Ishikawa (cell line): ENCODE data around the gene FAM120B.

Experiments used
- CEBPB ChIP-seq: IDR thresholded peaks from 2 replicates; pipeline ENCODE4 v1.6.1; 2012
- CREB1 ChIP-seq: IDR thresholded peaks from 2 replicates; pipeline ENCODE4 v1.6.1; 2012; ENCODE audit warnings: low read depth
- EGR1 ChIP-seq: IDR thresholded peaks from 2 replicates; pipeline ENCODE4 v1.6.1; 2012
- EP300 ChIP-seq: IDR thresholded peaks from 2 replicates; pipeline ENCODE4 v1.6.1; 2012; ENCODE audit warnings: borderline replicate concordance
- FOXM1 ChIP-seq: IDR thresholded peaks from 2 replicates; pipeline ENCODE4 v1.6.1; 2012; ENCODE audit warnings: low read depth, borderline replicate concordance
- NFIC ChIP-seq: IDR thresholded peaks from 2 replicates; pipeline ENCODE4 v1.6.1; 2012
- RAD21 ChIP-seq: IDR thresholded peaks from 2 replicates; pipeline ENCODE4 v1.6.1; 2012; ENCODE audit warnings: low read depth
- TAF1 ChIP-seq: IDR thresholded peaks from 2 replicates; pipeline ENCODE4 v1.6.1; 2012; ENCODE audit warnings: low read depth, mild to moderate bottlenecking
- TCF12 ChIP-seq: IDR thresholded peaks from 2 replicates; pipeline ENCODE4 v1.6.1; 2012; ENCODE audit warnings: low read depth
- TEAD4 ChIP-seq: IDR thresholded peaks from 2 replicates; pipeline ENCODE4 v1.6.1; 2012
- YY1 ChIP-seq: IDR thresholded peaks from 2 replicates; pipeline ENCODE4 v1.6.1; 2012; ENCODE audit warnings: low read depth
- ZBTB7A ChIP-seq: IDR thresholded peaks from 2 replicates; pipeline ENCODE4 v1.6.1; 2012; ENCODE audit warnings: low read depth
- TF ChIP-seq, protein P1 (sequence below): IDR thresholded peaks from 2 replicates; pipeline ENCODE4 v1.6.1; 2012
- TF ChIP-seq, protein P2 (sequence below): IDR thresholded peaks from 2 replicates; pipeline ENCODE4 v1.6.1; 2012
- TF ChIP-seq, protein P3 (sequence below): IDR thresholded peaks from 2 replicates; pipeline ENCODE4 v1.6.1; 2012; ENCODE audit warnings: low read depth, mild to moderate bottlenecking

FAM120B gene

DNA sequence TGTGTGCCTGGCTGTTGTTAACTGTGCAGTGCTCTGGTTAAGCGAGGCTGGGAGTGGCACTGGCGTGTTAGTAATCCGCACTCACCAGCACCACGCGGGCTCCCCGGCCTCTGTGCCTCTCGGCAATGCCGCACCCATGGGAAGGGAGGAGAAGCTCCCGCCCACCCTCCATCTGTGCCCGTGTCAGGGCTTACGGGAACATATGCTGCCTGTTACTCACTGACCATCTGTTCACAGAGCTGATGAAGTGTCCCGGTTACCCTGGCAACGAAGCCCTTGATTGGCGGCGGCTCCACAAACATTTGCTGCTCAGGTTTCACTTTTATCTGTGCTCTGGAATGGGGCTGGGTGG is 131.8 kb downstream of the FAM120B start:
- TF ChIP-seq, protein P1, sequence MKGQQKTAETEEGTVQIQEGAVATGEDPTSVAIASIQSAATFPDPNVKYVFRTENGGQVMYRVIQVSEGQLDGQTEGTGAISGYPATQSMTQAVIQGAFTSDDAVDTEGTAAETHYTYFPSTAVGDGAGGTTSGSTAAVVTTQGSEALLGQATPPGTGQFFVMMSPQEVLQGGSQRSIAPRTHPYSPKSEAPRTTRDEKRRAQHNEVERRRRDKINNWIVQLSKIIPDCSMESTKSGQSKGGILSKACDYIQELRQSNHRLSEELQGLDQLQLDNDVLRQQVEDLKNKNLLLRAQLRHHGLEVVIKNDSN, result no peak
- TF ChIP-seq TAF1, result no peak
- peak; percentile 36; the same call in 1 of the 2 replicates for TF ChIP-seq TCF12
- TF ChIP-seq, protein P2, sequence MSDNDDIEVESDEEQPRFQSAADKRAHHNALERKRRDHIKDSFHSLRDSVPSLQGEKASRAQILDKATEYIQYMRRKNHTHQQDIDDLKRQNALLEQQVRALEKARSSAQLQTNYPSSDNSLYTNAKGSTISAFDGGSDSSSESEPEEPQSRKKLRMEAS, result peak; percentile 38; the same call in 1 of the 2 replicates

DNA sequence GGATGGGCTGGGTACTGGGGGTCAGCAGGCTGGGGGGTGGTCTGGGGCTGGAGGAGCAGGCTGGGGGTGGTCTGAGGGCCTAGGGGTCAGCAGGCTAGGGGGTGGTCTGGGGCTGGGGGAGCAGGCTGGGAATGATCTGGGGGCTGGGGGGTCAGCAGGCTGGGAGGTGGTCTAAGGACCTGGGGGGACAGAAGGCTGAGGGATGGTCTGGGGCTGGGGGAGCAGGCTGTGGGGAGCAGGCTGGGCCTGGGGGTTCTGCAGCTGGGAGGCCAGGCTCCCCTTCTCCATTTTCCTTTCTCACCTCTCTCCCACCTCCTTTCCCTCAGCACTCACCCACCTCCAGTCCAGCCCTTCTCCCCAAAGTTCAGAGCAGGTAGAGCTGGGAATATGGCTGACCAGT is 132.3 kb downstream of the FAM120B start:
- no peak for TF ChIP-seq TEAD4
- TF ChIP-seq EGR1, result no peak
- TF ChIP-seq, protein P2, result no peak
- TF ChIP-seq, protein P3, sequence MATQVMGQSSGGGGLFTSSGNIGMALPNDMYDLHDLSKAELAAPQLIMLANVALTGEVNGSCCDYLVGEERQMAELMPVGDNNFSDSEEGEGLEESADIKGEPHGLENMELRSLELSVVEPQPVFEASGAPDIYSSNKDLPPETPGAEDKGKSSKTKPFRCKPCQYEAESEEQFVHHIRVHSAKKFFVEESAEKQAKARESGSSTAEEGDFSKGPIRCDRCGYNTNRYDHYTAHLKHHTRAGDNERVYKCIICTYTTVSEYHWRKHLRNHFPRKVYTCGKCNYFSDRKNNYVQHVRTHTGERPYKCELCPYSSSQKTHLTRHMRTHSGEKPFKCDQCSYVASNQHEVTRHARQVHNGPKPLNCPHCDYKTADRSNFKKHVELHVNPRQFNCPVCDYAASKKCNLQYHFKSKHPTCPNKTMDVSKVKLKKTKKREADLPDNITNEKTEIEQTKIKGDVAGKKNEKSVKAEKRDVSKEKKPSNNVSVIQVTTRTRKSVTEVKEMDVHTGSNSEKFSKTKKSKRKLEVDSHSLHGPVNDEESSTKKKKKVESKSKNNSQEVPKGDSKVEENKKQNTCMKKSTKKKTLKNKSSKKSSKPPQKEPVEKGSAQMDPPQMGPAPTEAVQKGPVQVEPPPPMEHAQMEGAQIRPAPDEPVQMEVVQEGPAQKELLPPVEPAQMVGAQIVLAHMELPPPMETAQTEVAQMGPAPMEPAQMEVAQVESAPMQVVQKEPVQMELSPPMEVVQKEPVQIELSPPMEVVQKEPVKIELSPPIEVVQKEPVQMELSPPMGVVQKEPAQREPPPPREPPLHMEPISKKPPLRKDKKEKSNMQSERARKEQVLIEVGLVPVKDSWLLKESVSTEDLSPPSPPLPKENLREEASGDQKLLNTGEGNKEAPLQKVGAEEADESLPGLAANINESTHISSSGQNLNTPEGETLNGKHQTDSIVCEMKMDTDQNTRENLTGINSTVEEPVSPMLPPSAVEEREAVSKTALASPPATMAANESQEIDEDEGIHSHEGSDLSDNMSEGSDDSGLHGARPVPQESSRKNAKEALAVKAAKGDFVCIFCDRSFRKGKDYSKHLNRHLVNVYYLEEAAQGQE, result no peak
- TF ChIP-seq RAD21, result no peak
- TF ChIP-seq, protein P1, result no peak
- TF ChIP-seq FOXM1, result no peak

DNA sequence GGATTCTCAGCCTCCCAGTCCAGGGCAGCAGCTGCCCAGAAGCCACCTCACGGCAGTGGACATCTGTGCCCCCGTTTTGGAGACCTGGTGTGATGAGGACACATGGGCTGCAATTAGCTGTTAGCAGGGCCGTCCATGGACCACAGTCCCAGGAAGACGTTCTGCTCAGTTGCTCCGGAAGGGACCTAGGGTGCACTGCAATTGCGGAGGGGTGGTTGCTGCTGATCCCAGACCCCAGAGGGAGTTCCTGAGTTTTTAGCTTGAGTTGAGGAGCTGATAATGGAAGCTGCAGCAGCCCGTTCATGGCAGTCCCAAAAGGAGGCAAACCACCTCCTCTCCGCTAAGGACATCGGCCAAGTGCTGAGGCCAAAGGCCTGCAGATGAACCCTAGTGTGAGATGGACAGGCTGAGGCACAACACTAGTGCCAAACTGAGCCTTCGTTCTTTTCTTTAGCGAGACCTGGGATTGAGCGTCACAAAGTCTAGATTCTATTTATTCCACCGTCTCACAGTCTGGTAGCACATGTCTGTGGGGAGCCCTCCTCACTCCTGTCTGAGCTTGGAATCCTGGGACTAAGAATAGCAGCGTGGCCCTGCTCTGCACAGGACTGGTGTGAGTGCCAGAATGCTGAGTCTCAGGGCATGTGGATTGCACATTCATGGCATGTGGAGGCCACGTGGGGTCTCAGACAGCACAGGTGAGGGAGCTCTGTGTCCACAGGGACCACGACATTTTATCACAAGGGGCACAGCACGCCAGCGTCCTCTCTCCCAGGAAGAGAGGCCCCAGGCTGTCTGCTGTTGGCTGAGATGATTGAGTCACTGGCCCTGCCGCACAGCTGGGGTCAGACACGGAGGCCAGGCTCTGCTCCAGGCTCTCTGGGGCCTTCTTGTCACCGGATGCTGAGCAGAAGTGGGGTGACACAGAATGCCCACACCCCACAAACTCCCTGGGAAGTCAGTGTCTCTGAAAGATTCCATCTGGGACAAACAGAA is 133.1 kb downstream of the FAM120B start:
- TF ChIP-seq RAD21, result no peak
- TF ChIP-seq NFIC, result no peak
- TF ChIP-seq, protein P2, result no peak
- TF ChIP-seq CREB1, result no peak
- TF ChIP-seq, protein P3, result no peak
- TF ChIP-seq YY1, result no peak
- no peak for TF ChIP-seq EGR1
- no peak for TF ChIP-seq CEBPB
- no peak for TF ChIP-seq EP300
- TF ChIP-seq ZBTB7A, result no peak
- TF ChIP-seq TAF1, result no peak
- TF ChIP-seq TCF12, result no peak
- TF ChIP-seq TEAD4, result no peak
- TF ChIP-seq, protein P1, result no peak
- TF ChIP-seq FOXM1, result no peak

DNA sequence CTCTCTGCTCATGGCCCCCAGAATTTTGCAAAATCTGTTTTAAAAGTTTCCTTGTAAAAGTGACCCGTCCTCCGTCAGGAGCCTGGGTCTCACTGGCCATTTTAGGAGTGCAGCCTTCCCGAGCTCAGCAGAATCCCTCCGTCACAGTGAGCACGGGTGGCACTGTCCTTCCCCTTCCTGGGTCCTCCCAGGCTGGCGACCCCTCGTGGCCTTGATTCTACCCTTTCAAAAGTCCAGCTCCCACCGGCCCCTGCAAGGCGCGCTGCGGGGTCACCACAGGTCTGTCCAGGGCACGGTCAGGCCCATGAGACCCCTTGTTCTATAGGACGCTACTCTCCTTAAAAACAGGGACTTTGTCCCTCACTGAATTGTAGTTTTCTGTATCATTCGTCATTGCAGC is 133.9 kb downstream of the FAM120B start:
- TF ChIP-seq EGR1, result no peak
- TF ChIP-seq CREB1, result no peak
- TF ChIP-seq FOXM1, result no peak
- no peak for TF ChIP-seq ZBTB7A
- no peak for TF ChIP-seq RAD21
- TF ChIP-seq, protein P1, result no peak
- TF ChIP-seq, protein P2, result no peak
- no peak for TF ChIP-seq NFIC
- no peak for TF ChIP-seq CEBPB
- no peak for TF ChIP-seq TEAD4
- no peak for TF ChIP-seq YY1
- no peak for TF ChIP-seq EP300

DNA sequence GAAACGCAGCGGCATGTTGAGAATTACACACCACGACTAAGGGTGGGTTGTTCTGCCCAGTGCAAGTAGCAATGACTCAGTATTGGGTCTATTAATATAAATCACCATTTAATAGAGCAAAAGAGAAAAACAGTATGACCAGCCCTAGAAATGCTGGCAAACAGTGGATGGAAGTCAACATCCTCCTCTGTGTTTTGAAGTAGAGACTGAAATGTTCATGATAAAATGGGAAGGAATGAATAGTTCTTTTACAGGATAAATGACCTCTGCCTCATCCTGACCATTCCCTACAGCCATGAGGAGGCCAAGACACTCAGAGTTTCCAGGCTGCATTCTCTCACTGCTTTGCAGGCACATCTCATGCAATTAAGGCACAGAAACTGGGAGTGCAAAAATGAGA is 134.8 kb downstream of the FAM120B start:
- TF ChIP-seq TCF12, result no peak
- no peak for TF ChIP-seq EGR1
